CD14-positive monocyte (primary cell): ENCODE results near the gene ZIC5. TPM values are rescaled to one million over a fixed set of nuclear protein-coding genes. Genes with fewer than 3 reads are reported as not detected.
"Not testable (repeated sequence)": the region's sequence is repeated elsewhere in the genome, so short reads cannot be mapped to it uniquely, and the experiment has no call there.

Experiments
- DNase-seq, 3 donors: peaks; one replicate each; pipeline ENCODE4 v3.0.0-alpha.2; 2011 to 2022
- H2AFZ ChIP-seq: 2 replicates; pipeline ENCODE4 v1.6.0; 2012; ENCODE audit warnings: mild to moderate bottlenecking, low read depth, low read length, inconsistent platforms; ENCODE audit not compliant: insufficient read depth, poor library complexity, severe bottlenecking
- H3K27ac ChIP-seq, 2 donors: 1 replicate in 1 of 2; 2 replicates in 1 of 2; pipeline ENCODE4 v1.5.1; 2012 to 2013; ENCODE audit warnings: low read length in 2 of 2, control low read depth in 1 of 2, inconsistent platforms in 1 of 2, low read depth in 1 of 2, mild to moderate bottlenecking in 1 of 2
- H3K27me3 ChIP-seq, 2 donors: one replicate each; pipeline versions ENCODE4 v1.6.0 to v1.6.1; 2011 to 2013; ENCODE audit warnings: low read length in 2 of 2; ENCODE audit not compliant: control insufficient read depth in 2 of 2, insufficient read depth in 2 of 2
- H3K36me3 ChIP-seq, 2 donors: replicated peaks in 1 of 2; 1 replicate in 1 of 2; 2 replicates in 1 of 2; pipeline versions ENCODE4 v1.5.1 to v1.6.1; 2012 to 2013; ENCODE audit warnings: low read length in 2 of 2, control low read depth in 1 of 2, inconsistent platforms in 1 of 2, mild to moderate bottlenecking in 1 of 2; ENCODE audit not compliant: insufficient read depth in 2 of 2, control insufficient read depth in 1 of 2
- H3K4me1 ChIP-seq, 2 donors: 1 replicate in 1 of 2; 2 replicates in 1 of 2; pipeline versions ENCODE4 v1.5.1 to v1.6.1; 2012 to 2013; ENCODE audit warnings: low read length in 2 of 2, control low read depth in 1 of 2, inconsistent platforms in 1 of 2, mild to moderate bottlenecking in 1 of 2, moderate library complexity in 1 of 2; ENCODE audit not compliant: insufficient read depth in 2 of 2, control insufficient read depth in 1 of 2
- H3K4me2 ChIP-seq: replicated peaks from 2 replicates; pipeline ENCODE3; 2012; ENCODE audit warnings: low read length, moderate library complexity, mild to moderate bottlenecking; ENCODE audit not compliant: poor library complexity, severe bottlenecking; ENCODE audit errors: extremely low read depth
- H3K4me3 ChIP-seq, 3 experiments: fragments of 200-600 bp in 1 of 3; sonication (generic) in 1 of 3; replicated peaks in 1 of 3; 1 replicate in 2 of 3; 2 replicates in 1 of 3; pipeline ENCODE4 v1.5.1; 2011 to 2013; ENCODE audit warnings: low read length in 3 of 3, mild to moderate bottlenecking in 3 of 3, control low read depth in 2 of 3, low read depth in 2 of 3, inconsistent platforms in 1 of 3, moderate library complexity in 1 of 3
- H3K79me2 ChIP-seq: 2 replicates; pipeline ENCODE4 v1.6.0; 2012; ENCODE audit warnings: mild to moderate bottlenecking, control low read depth, inconsistent platforms, low read length, moderate library complexity; ENCODE audit not compliant: insufficient read depth
- H3K9ac ChIP-seq: 2 replicates; pipeline ENCODE4 v1.6.0; 2017; ENCODE audit warnings: low read length, mild to moderate bottlenecking; ENCODE audit not compliant: insufficient read depth, poor library complexity, severe bottlenecking
- H3K9me3 ChIP-seq, 2 donors: replicated peaks in 1 of 2; 1 replicate in 1 of 2; 2 replicates in 1 of 2; pipeline versions ENCODE4 v1.5.1 to v1.6.1; 2012 to 2013; ENCODE audit warnings: low read length in 2 of 2, control low read depth in 1 of 2; ENCODE audit not compliant: control insufficient read depth in 1 of 2, insufficient read depth in 1 of 2
- H4K20me1 ChIP-seq: 2 replicates; pipeline ENCODE4 v1.6.0; 2012; ENCODE audit warnings: mild to moderate bottlenecking, low read length, control low read depth, moderate library complexity; ENCODE audit not compliant: insufficient read depth
- H3K27ac Mint-ChIP-seq, 7 donors: one replicate each; pipeline ENCODE4 v1.8.0; 2020; ENCODE audit warnings: mild to moderate bottlenecking in 7 of 7, mixed read lengths in 7 of 7, moderate library complexity in 6 of 7, inconsistent platforms in 2 of 7
- H3K27me3 Mint-ChIP-seq, 3 donors: one replicate each; pipeline ENCODE4 v1.8.0; 2021 to 2022; ENCODE audit warnings: low read depth in 3 of 3, mild to moderate bottlenecking in 3 of 3, mixed read lengths in 3 of 3, moderate library complexity in 3 of 3, inconsistent platforms in 1 of 3
- H3K36me3 Mint-ChIP-seq, 2 donors: one replicate each; pipeline ENCODE4 v1.8.0; 2020; ENCODE audit warnings: mixed read lengths in 2 of 2, inconsistent platforms in 1 of 2, mild to moderate bottlenecking in 1 of 2
- H3K4me1 Mint-ChIP-seq: one replicate; pipeline ENCODE4 v1.8.0; 2020; ENCODE audit warnings: mild to moderate bottlenecking, mixed read lengths
- H3K4me3 Mint-ChIP-seq, 2 donors: one replicate each; pipeline ENCODE4 v1.8.0; 2020; ENCODE audit warnings: mild to moderate bottlenecking in 2 of 2, mixed read lengths in 2 of 2, moderate library complexity in 1 of 2
- H3K9me3 Mint-ChIP-seq, 7 donors: one replicate each; pipeline ENCODE4 v1.8.0; 2020 to 2022; ENCODE audit warnings: mixed read lengths in 7 of 7, mild to moderate bottlenecking in 6 of 7, moderate library complexity in 6 of 7, inconsistent platforms in 2 of 7
- WGBS: methylation state at CpG from one replicate; pipeline ENCODE4 v1.1.5; 2013; ENCODE audit warnings: missing lambda C conversion rate; ENCODE audit not compliant: insufficient coverage; 5-methylcytosine and 5-hydroxymethylcytosine counted together
- intact Hi-C, 2 donors: fragments of 100-400 bp; cut with micrococcal nuclease; formaldehyde crosslinking; loops; one replicate each; pipeline versions ENCODE4 v1.15.0 to v1.15.1; 2023
- polyA plus RNA-seq, 3 donors: library from polyadenylated mRNA; depleted of rRNA in 1 of 3; unstranded in 2 of 3; stranded (reverse) in 1 of 3; fragments of 300-500 nt in 2 of 3; fragments of >200 nt in 1 of 3; fragmentation: Illumina TruSeq in 2 of 3; gene quantifications; 1 replicate in 2 of 3; 2 replicates in 1 of 3; pipeline ENCODE4 v1.2.3, GENCODE V29; 2012 to 2021
- TF ChIP-seq, protein P1 (sequence below): fragments of 200-600 bp; IDR thresholded peaks from one replicate; pipeline ENCODE4 v1.8.0; 2022; ENCODE audit warnings: antibody characterized with exemption, mild to moderate bottlenecking

Gene ZIC5
- polyA plus RNA-seq, 3 donors = not detected

GRCh38 chr13:99953138-99953755 lies 18.3 kb downstream of the ZIC5 start:
- intact Hi-C loops = no loop called here
- Mint-ChIP-seq H3K4me1 (peaks cover 11% of the 10 kb centered on the region), H3K9me3 (peaks cover 0 to 21% (median 3%) of the 10 kb centered on the region in 7 donors), H3K36me3 (peaks cover 0 to 5% of the 10 kb centered on the region in 2 donors), H3K4me3 (peak overlapping the region in 1 of 2 donors; percentile 43), H3K27me3 (peaks cover 74 to 86% (median 84%) of the 10 kb centered on the region in 3 donors), H3K27ac (no peak overlapping the region)
- Histone ChIP-seq H3K4me3 (no peak overlapping the region), H3K36me3 (no peaks in the 10 kb centered on the region), H3K27me3 (peaks cover 48 to 78% of the 10 kb centered on the region in 2 donors), H3K4me2 (no peak overlapping the region), H2AFZ (no peak overlapping the region), H3K27ac (no peak overlapping the region), H3K9ac (no peak overlapping the region), H3K9me3 (peaks cover 0 to 20% of the 10 kb centered on the region in 2 donors), H3K4me1 (peaks cover 0 to 3% of the 10 kb centered on the region in 2 donors), H3K79me2 (no peaks in the 10 kb centered on the region), H4K20me1 (no peaks in the 10 kb centered on the region)
- TF ChIP-seq, protein P1, sequence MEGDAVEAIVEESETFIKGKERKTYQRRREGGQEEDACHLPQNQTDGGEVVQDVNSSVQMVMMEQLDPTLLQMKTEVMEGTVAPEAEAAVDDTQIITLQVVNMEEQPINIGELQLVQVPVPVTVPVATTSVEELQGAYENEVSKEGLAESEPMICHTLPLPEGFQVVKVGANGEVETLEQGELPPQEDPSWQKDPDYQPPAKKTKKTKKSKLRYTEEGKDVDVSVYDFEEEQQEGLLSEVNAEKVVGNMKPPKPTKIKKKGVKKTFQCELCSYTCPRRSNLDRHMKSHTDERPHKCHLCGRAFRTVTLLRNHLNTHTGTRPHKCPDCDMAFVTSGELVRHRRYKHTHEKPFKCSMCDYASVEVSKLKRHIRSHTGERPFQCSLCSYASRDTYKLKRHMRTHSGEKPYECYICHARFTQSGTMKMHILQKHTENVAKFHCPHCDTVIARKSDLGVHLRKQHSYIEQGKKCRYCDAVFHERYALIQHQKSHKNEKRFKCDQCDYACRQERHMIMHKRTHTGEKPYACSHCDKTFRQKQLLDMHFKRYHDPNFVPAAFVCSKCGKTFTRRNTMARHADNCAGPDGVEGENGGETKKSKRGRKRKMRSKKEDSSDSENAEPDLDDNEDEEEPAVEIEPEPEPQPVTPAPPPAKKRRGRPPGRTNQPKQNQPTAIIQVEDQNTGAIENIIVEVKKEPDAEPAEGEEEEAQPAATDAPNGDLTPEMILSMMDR = no peak
- no peak for DNase-seq
- WGBS = 85% methylated on average over 14 of the region's 14 CpGs

GRCh38 chr13:99951666-99952065 lies 19.9 kb downstream of the ZIC5 start:
- Mint-ChIP-seq H3K9me3 (peaks cover 0 to 17% (median 0%) of the 10 kb centered on the region in 7 donors), H3K27me3 (peaks cover 63 to 84% (median 78%) of the 10 kb centered on the region in 3 donors)
- WGBS = 100% methylated on average over 1 of the region's 1 CpG
- H3K36me3 ChIP-seq, H2AFZ ChIP-seq, H3K27ac Mint-ChIP-seq, H4K20me1 ChIP-seq, H3K79me2 ChIP-seq, H3K4me3 Mint-ChIP-seq, H3K9me3 ChIP-seq, H3K4me3 ChIP-seq, H3K4me2 ChIP-seq, H3K36me3 Mint-ChIP-seq, H3K9ac ChIP-seq, H3K4me1 ChIP-seq, intact Hi-C loops, H3K4me1 Mint-ChIP-seq, H3K27ac ChIP-seq, DNase-seq: not testable (repeated sequence)
- peaks cover 34 to 71% of the 10 kb centered on the region in 2 donors for H3K27me3 ChIP-seq
